ENCODE results near the gene ARHGAP10. TPM values are rescaled to one million over a fixed set of nuclear protein-coding genes. Genes with fewer than 3 reads are reported as not detected.
"Not testable (repeated sequence)": the region's sequence is repeated elsewhere in the genome, so short reads cannot be mapped to it uniquely, and the experiment has no call there.

ARHGAP10 gene
- total RNA-seq, 1 donor from 2014 or later = 10.9 TPM

- H3K4me3 ChIP-seq (ENCODE audit: low read depth, low read length) = no peak overlapping the region
- no peak for DNase-seq (ENCODE audit: low read depth)
- TF ChIP-seq CTCF (conservative IDR thresholded peaks at IDR 0.05; ENCODE audit: low read depth, low read length) = no peak
These were observed 145.5 kb downstream of the ARHGAP10 start for GRCh38 chr4:147877308-147877771.

GRCh38 chr4:147879676-147880075, 147.8 kb downstream of the ARHGAP10 start:
- DNase-seq (ENCODE audit: low read depth) = no peak
- H3K4me3 ChIP-seq (ENCODE audit: low read depth, low read length) = no peak overlapping the region
- TF ChIP-seq CTCF (conservative IDR thresholded peaks at IDR 0.05; ENCODE audit: low read depth, low read length) = no peak

GRCh38 chr4:147880511-147880910, 148.6 kb downstream of the ARHGAP10 start:
- no peak for DNase-seq (ENCODE audit: low read depth)
- no peak for TF ChIP-seq CTCF (conservative IDR thresholded peaks at IDR 0.05; ENCODE audit: low read depth, low read length)
- no peak overlapping the region for H3K4me3 ChIP-seq (ENCODE audit: low read depth, low read length)

GRCh38 chr4:147884536-147884935, 152.6 kb downstream of the ARHGAP10 start:
- H3K4me3 ChIP-seq (ENCODE audit: low read depth, low read length) = no peak overlapping the region
- no peak for DNase-seq (ENCODE audit: low read depth)
- TF ChIP-seq CTCF (conservative IDR thresholded peaks at IDR 0.05; ENCODE audit: low read depth, low read length) = no peak

GRCh38 chr4:147885216-147885615, 153.3 kb downstream of the ARHGAP10 start:
- DNase-seq (ENCODE audit: low read depth); H3K4me3 ChIP-seq (ENCODE audit: low read depth, low read length): not testable (repeated sequence)

- no peak for TF ChIP-seq CTCF (conservative IDR thresholded peaks at IDR 0.05; ENCODE audit: low read depth, low read length)
- DNase-seq (ENCODE audit: low read depth) = no peak
- H3K4me3 ChIP-seq (ENCODE audit: low read depth, low read length) = no peak overlapping the region
These were observed 159.7 kb downstream of the ARHGAP10 start for GRCh38 chr4:147891476-147892115.

GRCh38 chr4:147899512-147899911, 167.6 kb downstream of the ARHGAP10 start:
- no peak for DNase-seq (ENCODE audit: low read depth)
- TF ChIP-seq CTCF (conservative IDR thresholded peaks at IDR 0.05; ENCODE audit: low read depth, low read length) = no peak
- no peak overlapping the region for H3K4me3 ChIP-seq (ENCODE audit: low read depth, low read length)

Data from epithelial cell of proximal tubule (primary cell).